ENCODE measurements around the gene ACAD10. TPM values are rescaled to one million over a fixed set of nuclear protein-coding genes. Genes with fewer than 3 reads are reported as not detected.
A peak's percentile ranks its signal among the peaks of the same experiment; 100 is the strongest.

ACAD10 gene
- polyA plus RNA-seq (2011; rRNA removed) (17.0 and 18.8 TPM in 2 replicates), polyA minus RNA-seq (2011; rRNA and poly(A)+ RNA removed) (21.9 and 24.0 TPM in 2 replicates)

DNA sequence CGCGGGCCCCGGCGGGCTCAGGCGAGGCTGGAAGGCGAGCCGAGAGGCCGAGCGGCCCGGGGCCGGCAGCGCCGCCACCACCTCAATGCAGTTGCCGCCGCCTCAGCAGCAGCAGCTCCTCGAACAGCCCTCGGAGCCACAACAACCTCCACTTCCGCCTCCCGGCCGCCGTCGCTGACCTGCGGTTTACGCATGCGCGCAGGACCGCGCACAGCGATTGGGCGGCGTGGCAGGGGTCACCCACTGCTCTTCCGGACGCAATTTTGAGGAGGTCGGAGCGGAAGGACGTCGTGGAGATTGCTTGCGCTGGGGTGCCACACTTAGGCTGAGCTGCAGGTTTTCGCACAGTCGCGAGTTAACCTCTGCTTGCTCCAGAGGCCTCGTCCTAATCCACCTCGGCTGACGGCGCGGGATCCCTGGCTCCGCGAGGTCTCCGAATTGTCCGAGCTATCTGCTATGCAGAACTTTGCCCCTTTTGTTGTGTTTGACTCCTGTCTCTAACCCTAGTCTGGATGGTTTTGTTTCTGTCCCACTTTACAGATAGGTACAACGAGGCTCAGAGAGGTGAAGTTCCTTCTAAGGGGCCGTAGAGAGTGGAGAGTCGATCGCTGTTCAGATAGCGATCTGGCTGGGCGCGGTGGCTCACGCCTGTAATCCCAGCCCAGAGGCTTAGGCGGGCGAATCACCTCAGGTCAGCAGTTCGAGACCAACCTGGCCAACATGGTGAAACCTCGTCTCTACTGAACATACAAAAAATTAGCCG lies at the start of gene ACAD10, which contains the start of gene BRAP:
ACAD10 (plus strand) TSS at position 243 of the 763 bp plus-strand sequence. CDS start 6,657 bp downstream, outside the sequence.
BRAP (minus strand) TSS at position 146 of the 763 bp plus-strand sequence. CDS start 164 bp downstream, outside the sequence.
- CTCF ChIA-PET, result interaction anchor here (0.6 to 1.7 kb wide), 3 partner anchors 21 to 234 kb away, joined by 4 to 8 read pairs (median 5); no protein-coding TSS in a partner anchor

DNA sequence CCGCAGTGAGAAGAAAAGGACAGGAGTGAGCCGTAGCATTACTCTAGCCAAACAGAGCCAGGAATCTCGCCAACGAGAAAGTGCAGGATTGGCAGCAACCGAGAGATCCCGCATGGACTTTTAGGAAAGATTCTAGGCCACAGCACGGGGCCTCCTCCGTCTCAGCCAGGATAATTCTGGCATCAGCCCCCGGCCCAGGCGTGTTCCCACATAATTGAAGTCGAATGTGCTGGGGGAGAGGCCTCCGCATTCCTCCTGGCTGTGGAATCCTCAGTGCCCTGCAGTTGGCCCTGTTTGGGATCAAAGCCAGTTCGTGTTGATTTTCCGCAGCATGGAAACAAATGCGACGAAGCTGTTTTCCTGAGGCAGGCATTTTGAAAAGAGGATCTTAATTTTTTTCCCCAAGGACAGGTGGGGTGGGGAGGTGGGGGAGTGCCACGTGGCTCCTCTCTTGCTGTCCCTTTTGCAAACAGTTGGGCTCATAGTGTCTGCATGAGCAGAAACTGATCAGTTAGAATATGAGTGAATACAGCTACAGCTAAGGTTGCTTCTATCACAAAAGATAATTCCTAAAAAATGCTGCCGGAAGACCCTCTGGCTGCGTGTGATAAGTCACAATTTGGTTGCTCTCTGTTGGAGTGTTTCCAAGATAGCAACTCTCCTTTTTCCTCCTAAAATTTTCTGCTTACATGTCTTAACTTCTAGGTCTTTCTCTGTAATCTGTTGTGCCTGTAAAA lies 49.5 kb upstream of the ACAD10 start:
- POLR2A ChIA-PET, result interaction anchor here (0.6 kb wide), 1 partner anchor 22 kb away, joined by 3 read pairs; no protein-coding TSS in a partner anchor
- TF ChIP-seq, protein P1, sequence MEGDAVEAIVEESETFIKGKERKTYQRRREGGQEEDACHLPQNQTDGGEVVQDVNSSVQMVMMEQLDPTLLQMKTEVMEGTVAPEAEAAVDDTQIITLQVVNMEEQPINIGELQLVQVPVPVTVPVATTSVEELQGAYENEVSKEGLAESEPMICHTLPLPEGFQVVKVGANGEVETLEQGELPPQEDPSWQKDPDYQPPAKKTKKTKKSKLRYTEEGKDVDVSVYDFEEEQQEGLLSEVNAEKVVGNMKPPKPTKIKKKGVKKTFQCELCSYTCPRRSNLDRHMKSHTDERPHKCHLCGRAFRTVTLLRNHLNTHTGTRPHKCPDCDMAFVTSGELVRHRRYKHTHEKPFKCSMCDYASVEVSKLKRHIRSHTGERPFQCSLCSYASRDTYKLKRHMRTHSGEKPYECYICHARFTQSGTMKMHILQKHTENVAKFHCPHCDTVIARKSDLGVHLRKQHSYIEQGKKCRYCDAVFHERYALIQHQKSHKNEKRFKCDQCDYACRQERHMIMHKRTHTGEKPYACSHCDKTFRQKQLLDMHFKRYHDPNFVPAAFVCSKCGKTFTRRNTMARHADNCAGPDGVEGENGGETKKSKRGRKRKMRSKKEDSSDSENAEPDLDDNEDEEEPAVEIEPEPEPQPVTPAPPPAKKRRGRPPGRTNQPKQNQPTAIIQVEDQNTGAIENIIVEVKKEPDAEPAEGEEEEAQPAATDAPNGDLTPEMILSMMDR (IDR thresholded peaks at IDR 0.05; ENCODE audit: low read depth, low read length), result no peak
- Histone ChIP-seq H3K27ac (ENCODE audit: low read depth, low read length) (peak overlapping the region; percentile 61), H3K27me3 (ENCODE audit: control insufficient read depth, insufficient read depth, low read length) (no peaks in the 10 kb centered on the region), H3K4me3 (ENCODE audit: low read depth, low read length) (no peak overlapping the region), H3K9me3 (ENCODE audit: control insufficient read depth, insufficient read depth, low read length) (no peaks in the 10 kb centered on the region)
- no peak for DNase-seq (ENCODE audit: low read depth, low spot score)
- CTCF ChIA-PET, result interaction anchor here (0.9 kb wide), 1 partner anchor 65 kb away, joined by 3 read pairs; no protein-coding TSS in a partner anchor

More for the DNA sequence above, at the start of gene ACAD10, which contains the start of gene BRAP:
- TF ChIP-seq, protein P1 (IDR thresholded peaks at IDR 0.05; ENCODE audit: low read depth, low read length), result no peak
- peak; percentile 86 for DNase-seq (ENCODE audit: low read depth, low spot score)
- Histone ChIP-seq H3K27ac (ENCODE audit: low read depth, low read length) (peak within 1 kb of the TSS; percentile 74), H3K4me3 (ENCODE audit: low read depth, low read length) (peak within 1 kb of the TSS; percentile 76), H3K9me3 (ENCODE audit: control insufficient read depth, insufficient read depth, low read length) (no peaks in the 10 kb centered on the region; the same call in 1 of the 2 replicates), H3K27me3 (ENCODE audit: control insufficient read depth, insufficient read depth, low read length) (no peaks in the 10 kb centered on the region)
- POLR2A ChIA-PET, result interaction anchor here (0.6 to 1.5 kb wide), 11 partner anchors 12 to 407 kb away, joined by 3 to 7 read pairs (median 4); partner anchors contain the start of gene ALDH2

DNA sequence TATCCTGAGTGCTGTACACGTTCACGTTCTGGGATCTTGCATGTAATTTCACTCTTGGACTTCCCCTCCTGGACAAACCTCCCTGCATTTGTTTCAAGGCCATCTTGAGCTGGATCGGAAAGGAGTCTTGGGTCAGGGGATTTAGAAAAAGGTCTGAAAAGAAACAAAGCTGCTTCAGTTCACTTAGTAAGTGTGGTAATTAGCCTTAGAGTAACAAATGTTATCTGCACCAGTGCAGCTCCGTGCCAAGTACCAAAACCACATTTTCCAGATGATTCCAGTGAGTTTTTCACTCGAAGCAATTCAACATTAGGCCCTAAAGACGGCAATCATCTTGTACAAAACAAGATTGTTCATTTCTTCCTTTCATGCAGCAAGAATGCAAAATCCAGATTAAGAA lies 47.3 kb upstream of the ACAD10 start:
- Histone ChIP-seq H3K4me3 (ENCODE audit: low read depth, low read length) (no peak overlapping the region), H3K27me3 (ENCODE audit: control insufficient read depth, insufficient read depth, low read length) (no peaks in the 10 kb centered on the region), H3K9me3 (ENCODE audit: control insufficient read depth, insufficient read depth, low read length) (no peaks in the 10 kb centered on the region), H3K27ac (ENCODE audit: low read depth, low read length) (no peak overlapping the region)
- no peak for DNase-seq (ENCODE audit: low read depth, low spot score)
- CTCF ChIA-PET, result interaction anchor here (0.6 kb wide), 1 partner anchor 67 kb away, joined by 3 read pairs; no protein-coding TSS in a partner anchor
- TF ChIP-seq, protein P1 (IDR thresholded peaks at IDR 0.05; ENCODE audit: low read depth, low read length), result no peak
- POLR2A ChIA-PET, result no interaction called here

DNA sequence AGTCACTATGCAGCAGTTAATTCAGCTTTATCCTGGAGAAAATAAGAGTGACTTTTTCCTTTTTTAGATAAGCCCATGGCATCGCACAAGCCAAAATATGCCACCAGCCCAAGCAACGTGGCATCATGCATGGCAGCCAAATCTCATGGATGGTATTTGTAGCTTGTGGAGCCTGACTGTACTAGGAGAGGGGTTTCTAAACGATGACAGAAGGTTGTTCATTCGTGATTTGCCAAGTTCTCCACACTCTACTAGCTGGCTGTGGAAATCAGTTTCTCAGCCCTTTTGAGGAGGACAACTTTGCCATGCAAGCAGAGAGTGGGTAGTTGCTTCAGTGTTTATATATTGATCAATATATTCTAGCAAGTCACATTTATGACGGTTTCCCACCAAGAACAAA lies 45.3 kb upstream of the ACAD10 start:
- ChIA-PET CTCF (interaction anchor here (0.7 to 0.8 kb wide), 2 partner anchors 31 to 243 kb away, joined by 4 to 6 read pairs; no protein-coding TSS in a partner anchor), POLR2A (interaction anchor here (0.5 kb wide), 1 partner anchor 203 kb away, joined by 3 read pairs; no protein-coding TSS in a partner anchor)
- TF ChIP-seq, protein P1 (IDR thresholded peaks at IDR 0.05; ENCODE audit: low read depth, low read length), result no peak

More for the DNA sequence above, 45.3 kb upstream of the ACAD10 start:
- no peak overlapping the region for H3K27ac ChIP-seq (ENCODE audit: low read depth, low read length)
- H3K27me3 ChIP-seq (ENCODE audit: control insufficient read depth, insufficient read depth, low read length), result no peaks in the 10 kb centered on the region
- no peak overlapping the region for H3K4me3 ChIP-seq (ENCODE audit: low read depth, low read length)
- no peaks in the 10 kb centered on the region for H3K9me3 ChIP-seq (ENCODE audit: control insufficient read depth, insufficient read depth, low read length)
- DNase-seq (ENCODE audit: low read depth, low spot score), result no peak

All from AG04450 (cell line).